GM18858 (cell line): Measurements from ENCODE around the gene HOXA4.

Source experiments
- ATAC-seq: cut with Tn5 transposase; IDR thresholded peaks from one replicate; pipeline ENCODE4 v1.9.1; 2021; ENCODE audit not compliant: unreplicated experiment

The HOXA4 gene

DNA sequence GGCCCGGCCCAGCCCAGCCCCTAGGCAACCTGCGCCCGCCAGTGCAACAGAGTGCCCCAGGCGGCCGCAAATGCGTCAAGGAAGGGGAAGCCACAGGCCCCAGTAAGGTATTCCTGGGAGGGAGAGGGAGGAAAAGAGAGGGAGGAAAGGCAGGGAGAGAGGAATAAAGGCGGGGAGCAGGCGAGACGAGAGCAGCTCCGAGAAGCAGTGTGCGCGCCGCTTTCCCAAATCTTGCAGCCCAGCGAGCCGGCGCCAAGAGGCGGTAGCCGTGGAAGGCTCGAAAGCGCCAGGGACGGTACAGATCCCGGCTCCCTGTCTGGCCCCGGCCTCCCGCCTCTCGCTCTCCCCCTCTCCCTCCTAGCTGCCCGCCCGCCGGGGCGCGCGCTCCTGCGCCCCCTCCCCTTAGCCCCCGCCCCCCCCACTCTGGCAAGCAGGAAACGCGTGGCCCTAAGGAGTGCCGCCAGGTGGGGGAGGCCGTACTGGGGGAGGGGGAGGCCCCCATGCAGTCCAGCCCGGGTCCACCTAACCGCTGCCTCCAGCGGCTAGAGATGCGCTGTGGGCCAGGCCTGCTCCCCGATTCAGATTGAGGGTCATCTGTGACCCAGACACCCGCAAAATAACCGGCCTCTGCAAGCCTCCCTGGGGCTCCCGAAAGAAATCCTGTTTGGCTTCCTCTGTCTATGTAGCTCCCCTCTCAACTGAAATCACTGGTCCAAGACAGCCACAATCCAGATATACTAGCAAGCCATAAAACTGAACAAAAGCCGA, 39.3 kb upstream of the HOXA4 start:
- no peak for ATAC-seq

- no peak for ATAC-seq
These were observed 37.8 kb upstream of the HOXA4 start for GRCh38 chr7:27168265-27168947.

DNA sequence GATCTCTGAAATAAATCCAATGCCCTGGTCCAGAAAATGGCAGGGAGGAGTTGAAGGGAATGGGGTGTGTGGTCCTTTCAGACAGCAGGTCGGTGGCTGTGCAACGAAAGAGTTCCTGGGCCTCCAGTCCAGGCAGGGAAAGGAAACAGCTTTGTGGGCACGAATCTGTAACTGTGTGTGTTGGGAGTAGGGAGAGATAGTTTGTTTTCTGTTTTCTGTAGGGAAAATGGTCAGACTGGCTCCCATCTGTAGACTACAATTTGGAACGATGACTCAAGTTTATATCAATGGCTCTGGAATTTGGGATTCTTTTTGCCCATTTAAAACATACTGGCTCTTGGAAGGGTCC, 37.3 kb upstream of the HOXA4 start:
- no peak for ATAC-seq

- no peak for ATAC-seq
These were observed 36.3 kb upstream of the HOXA4 start for GRCh38 chr7:27166531-27167505.

DNA sequence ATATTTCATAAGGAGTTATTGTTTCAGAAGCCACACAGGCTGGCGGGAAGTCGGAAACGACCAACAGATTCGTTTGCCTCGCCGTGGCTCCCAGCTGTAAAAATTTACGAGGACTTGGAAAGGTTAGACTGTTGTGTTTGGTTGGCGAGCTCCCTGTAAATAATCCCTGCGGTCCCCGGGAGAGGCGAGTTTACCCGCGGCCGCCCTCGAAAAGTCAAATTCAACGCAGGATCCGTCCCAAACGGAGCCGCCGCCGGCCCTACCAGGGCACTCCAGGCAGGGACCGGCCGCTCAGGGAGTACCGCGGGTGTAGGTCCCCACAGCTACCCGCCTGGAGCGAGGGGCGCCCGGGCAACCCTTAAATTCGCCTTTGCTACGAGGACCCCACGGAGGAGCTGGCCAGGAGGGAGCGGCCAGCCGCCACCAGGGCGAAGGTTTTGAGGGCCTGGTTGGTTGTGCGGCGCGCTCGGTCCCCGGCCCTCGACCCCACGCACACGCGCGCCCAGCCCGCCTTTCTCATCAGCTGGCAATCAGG, 35.5 kb upstream of the HOXA4 start:
- no peak for ATAC-seq

- ATAC-seq, result no peak
These were observed 34.8 kb upstream of the HOXA4 start, which contains the start of gene HOXA9 for GRCh38 chr7:27165089-27165995. Gene HOXA9 (minus strand): TSS chr7:27165537. CDS start chr7:27165457, 80 bp downstream.

GRCh38 chr7:27164367-27165088, 34.0 kb upstream of the HOXA4 start:
- ATAC-seq, result no peak

- no peak for ATAC-seq
These were observed 33.4 kb upstream of the HOXA4 start for GRCh38 chr7:27164045-27164366.

- no peak for ATAC-seq
These were observed 32.9 kb upstream of the HOXA4 start for GRCh38 chr7:27163288-27164044.

DNA sequence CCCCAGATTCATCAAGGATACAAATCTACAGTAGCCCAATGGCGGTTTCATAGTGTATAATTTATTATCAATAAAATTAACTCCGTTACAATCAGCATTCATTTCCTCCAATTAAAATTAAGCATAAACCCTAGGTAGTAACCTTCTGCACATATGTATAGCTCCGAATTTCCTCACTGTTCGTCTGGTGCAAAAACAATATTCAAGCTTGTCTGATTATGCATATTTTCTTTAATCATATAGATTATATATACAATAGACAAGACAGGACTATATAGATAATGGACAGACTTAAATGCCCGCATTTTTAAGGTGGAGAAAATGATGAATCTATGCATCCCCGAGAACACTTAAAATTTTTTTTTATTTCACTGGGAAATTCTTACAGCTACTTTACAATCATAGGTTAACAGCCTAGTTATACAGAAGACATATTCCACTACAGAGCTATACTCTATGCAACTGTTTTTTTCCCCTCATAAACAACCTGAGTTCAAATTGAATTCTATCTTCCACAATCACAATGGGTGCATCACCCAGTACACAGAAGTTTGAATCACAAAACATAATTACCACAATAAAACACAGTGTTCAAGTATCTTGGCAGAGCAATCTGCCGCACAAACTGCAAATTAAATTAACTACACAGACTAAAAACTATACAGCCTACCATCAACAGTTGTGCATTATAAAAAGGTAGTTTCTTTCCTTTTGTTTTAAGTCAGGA, 32.2 kb upstream of the HOXA4 start:
- ATAC-seq, result no peak

DNA sequence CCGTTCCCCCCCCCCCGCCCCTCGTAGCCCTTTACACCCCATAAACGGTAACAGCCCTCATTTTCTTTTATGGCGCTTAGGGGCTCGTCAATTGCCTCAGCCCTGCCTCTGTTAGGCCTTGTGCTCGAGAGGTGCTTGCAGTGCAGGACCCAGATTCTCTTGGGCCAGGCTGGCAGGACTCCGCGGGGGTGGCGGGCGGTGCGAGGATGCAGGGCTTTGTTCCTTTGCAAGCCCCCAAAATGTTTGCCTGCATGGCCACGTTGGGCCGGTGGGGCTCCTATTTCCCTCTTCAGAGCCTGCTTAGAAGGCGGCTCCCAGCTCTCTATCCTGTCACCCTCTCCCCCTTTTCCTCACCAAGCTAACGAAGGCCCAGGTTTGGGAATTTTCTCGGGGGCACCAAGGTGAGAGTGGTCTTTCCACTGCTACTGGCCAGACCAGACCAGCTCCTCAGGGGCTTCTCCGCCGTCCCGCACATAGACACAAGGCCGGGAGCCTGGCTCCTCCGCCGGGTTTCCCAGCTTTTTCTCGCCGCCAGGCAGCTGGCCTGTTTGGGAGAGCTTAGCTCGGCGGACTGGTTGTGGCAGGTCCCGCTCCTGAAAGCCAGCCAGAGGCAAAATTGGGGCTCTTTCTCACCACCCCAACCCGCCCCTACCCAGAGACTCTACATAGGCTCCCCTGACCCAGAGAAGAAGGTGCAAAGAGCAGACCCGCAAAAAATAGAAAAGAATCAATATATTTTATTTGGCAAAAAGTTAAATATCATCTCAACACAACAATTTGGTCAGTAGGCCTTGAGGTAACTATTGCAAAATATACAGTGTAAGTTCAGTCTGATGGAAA, 31.4 kb upstream of the HOXA4 start:
- no peak for ATAC-seq

DNA sequence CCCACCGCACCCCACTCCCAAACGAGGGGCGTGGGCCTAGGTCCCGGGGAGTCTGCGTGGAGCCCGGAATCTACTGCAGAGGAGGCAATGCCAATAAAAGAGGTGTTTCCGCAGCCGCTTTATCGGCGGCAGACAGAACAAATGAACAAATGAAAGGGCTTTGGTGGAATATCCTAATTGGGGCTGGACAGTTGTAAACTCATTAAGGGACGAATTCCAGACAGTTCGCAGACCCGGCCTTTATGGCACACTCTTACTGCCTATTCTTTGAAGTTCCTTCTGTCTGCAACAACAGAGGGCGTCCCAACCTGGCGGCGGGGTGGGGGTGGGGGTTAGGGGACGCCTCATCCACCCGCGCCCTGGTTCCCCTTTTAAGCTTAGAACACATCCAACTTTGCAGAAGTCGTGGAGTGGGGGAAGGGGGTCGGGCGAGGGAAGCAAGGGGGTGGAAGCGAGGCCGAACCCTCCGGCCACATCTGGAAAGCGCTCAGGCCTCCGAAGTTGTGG, 30.7 kb upstream of the HOXA4 start:
- no peak for ATAC-seq

DNA sequence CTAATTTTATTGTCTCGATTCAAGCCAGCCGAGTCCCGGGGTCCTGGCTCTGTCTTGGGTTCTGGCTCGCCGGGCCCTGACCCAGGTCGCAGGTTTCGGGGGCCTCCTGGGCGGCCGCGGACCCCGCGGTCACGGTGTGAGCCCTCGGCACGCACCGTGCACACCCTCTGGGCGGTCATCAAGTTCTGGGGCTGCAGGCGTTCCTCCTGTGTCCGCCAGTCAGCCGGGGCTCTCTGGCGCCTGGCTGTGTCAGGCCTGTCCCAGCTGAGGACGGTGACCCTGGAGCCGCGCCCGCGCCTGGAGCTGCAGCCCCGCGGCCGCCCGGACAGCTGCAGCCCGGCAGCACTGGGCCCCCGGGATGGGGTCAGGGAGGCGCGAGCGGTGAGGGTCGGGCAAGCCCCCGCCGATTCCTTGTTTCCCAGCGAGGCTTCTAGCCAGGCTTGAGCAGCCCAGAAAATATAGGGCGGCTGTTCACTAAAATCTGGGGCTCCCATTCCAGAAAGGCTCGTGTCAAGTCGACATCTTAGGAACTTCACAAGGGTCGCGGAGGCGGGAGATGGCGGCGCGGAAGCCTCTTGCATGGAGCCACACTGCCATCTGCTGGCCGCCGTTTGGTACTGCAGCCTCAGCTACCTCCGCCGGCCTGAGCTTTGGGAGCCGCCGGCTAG, 30.1 kb upstream of the HOXA4 start:
- ATAC-seq, result no peak

DNA sequence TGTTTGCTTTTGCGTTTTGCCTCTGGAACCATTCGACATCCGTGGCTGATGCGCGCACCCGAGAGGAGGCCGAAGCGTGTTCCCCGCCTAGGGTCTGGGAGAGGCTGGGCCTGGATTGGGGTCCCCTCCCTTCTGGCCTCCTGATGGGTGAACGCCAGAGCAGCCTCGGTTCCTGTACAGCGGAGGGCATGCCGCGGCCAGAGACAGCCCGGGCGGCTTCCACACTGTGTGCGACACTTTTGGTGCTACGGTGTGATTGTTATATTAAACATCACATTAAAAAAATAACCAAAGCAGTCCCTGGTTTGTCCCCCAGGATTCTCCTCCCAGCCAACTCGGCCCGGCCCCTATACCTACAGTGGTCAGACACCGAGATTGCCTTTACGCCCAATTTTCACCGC, 29.6 kb upstream of the HOXA4 start:
- ATAC-seq, result no peak

DNA sequence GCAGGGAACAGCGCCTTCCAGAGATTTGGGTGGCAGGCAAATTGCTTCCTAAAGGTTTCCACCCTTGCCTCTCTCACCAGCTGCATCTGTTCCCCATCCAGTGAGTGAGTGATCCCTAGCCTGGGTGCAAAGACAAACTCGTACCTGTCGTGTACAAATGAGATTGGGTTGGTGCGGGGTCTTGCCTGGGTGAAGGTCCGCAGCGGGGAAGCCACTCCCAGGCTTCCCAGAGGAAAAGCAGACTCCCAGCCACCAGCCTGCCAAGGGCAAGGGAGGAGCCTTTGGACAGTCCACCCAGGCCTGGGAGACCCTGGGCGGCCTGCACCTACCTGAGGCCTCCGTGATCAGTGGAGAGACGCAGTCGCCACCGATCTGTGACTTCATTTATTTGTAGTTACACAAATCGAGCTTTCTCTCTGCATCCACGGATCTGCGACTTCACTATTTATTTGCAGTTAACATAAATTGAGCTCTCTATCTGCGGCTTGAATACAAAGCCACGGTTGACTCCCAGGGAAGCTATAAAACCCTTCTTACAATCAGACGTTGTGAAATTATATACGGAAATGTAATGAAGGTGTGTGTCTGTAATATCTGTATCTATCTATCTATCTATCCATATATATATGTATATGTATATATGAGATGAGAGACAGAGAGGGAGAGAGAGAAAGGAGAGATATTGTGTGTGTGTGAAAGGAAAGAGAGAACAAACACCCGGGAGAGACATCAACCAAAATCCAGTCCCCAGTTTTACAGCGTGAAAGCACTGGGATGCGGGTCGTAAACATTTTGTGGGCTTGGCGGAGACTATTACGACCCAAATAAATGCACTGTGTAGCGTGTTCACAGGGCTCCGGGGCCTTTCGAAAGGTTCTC, 28.9 kb upstream of the HOXA4 start:
- ATAC-seq, result no peak
